Ascending aorta (tissue), 2 donors: ENCODE results near the gene NFE2L2. TPM values are rescaled to one million over a fixed set of nuclear protein-coding genes. Genes with fewer than 3 reads are reported as not detected.

ENCODE experiments used
- DNase-seq, 2 donors: peaks; one replicate each; pipeline ENCODE4 v3.0.0-alpha.2; 2019; ENCODE audit warnings: low spot score in 2 of 2
- H3K27ac ChIP-seq, 2 donors: fragments of 200-600 bp; sonication (generic); one replicate each; pipeline ENCODE4 v1.5.1; 2016 to 2017; ENCODE audit warnings: mild to moderate bottlenecking in 1 of 2
- H3K27me3 ChIP-seq: fragments of 200-600 bp; sonication (generic); one replicate; pipeline ENCODE4 v1.5.1; 2017
- H3K36me3 ChIP-seq, 2 donors: fragments of 200-600 bp; sonication (generic); one replicate each; pipeline ENCODE4 v1.5.1; 2016
- H3K4me1 ChIP-seq, 2 donors: fragments of 200-600 bp; sonication (generic); one replicate each; pipeline ENCODE4 v1.5.1; 2016 to 2017; ENCODE audit warnings: mild to moderate bottlenecking in 1 of 2
- H3K4me3 ChIP-seq, 2 donors: fragments of 200-600 bp; sonication (generic); one replicate each; pipeline ENCODE4 v1.5.1; 2016 to 2017; ENCODE audit warnings: mild to moderate bottlenecking in 1 of 2
- H3K9me3 ChIP-seq, 2 donors: fragments of 200-600 bp; sonication (generic); one replicate each; pipeline ENCODE4 v1.5.1; 2016
- CTCF ChIP-seq, 3 experiments: fragments of 200-600 bp in 2 of 3; fragments of 450-650 bp in 1 of 3; sonication (generic) in 2 of 3; IDR thresholded peaks; one replicate each; pipeline ENCODE4 v1.5.1; 2016 to 2019; ENCODE audit warnings: antibody characterized with exemption in 3 of 3, mild to moderate bottlenecking in 1 of 3, moderate library complexity in 1 of 3
- intact Hi-C: fragments of 100-400 bp; cut with DNase I; formaldehyde crosslinking; loops from one replicate; pipeline ENCODE4 v1.15.1; 2023
- total RNA-seq: library from RNA; depleted of rRNA; stranded (reverse); fragments of >200 nt; gene quantifications from one replicate; pipeline ENCODE4 v1.1.0, GENCODE V29; 2016

NFE2L2 gene
- total RNA-seq, 1 donor from 2014 or later: 99.3 TPM

GRCh38 chr2:177306550-177306949, 42.0 kb upstream of the NFE2L2 start:
- H3K36me3 ChIP-seq: no peaks in the 10 kb centered on the region
- no peaks in the 10 kb centered on the region for H3K27me3 ChIP-seq
- no peak overlapping the region for H3K4me3 ChIP-seq
- no peak overlapping the region for H3K27ac ChIP-seq
- intact Hi-C loops: no loop called here
- DNase-seq: no peak
- no peaks in the 10 kb centered on the region for H3K4me1 ChIP-seq
- H3K9me3 ChIP-seq: no peaks in the 10 kb centered on the region
- TF ChIP-seq CTCF (IDR thresholded peaks at IDR 0.05): no peak

- H3K27me3 ChIP-seq: no peaks in the 10 kb centered on the region
- H3K9me3 ChIP-seq: no peaks in the 10 kb centered on the region
- DNase-seq: no peak
- no peak for TF ChIP-seq CTCF (IDR thresholded peaks at IDR 0.05)
- H3K27ac ChIP-seq: no peak overlapping the region
- H3K4me3 ChIP-seq: no peak overlapping the region
- no peaks in the 10 kb centered on the region for H3K4me1 ChIP-seq
- intact Hi-C loops: no loop called here
- no peaks in the 10 kb centered on the region for H3K36me3 ChIP-seq
Observed at GRCh38 chr2:177303939-177304338, 39.4 kb upstream of the NFE2L2 start.

- H3K9me3 ChIP-seq: no peaks in the 10 kb centered on the region
- no peak for DNase-seq
- intact Hi-C loops: no loop called here
- H3K27me3 ChIP-seq: no peaks in the 10 kb centered on the region
- no peak overlapping the region for H3K4me3 ChIP-seq
- no peaks in the 10 kb centered on the region for H3K4me1 ChIP-seq
- no peaks in the 10 kb centered on the region for H3K36me3 ChIP-seq
- TF ChIP-seq CTCF (IDR thresholded peaks at IDR 0.05): no peak
- no peak overlapping the region for H3K27ac ChIP-seq
Observed at GRCh38 chr2:177302552-177302951, 38.0 kb upstream of the NFE2L2 start.

DNA sequence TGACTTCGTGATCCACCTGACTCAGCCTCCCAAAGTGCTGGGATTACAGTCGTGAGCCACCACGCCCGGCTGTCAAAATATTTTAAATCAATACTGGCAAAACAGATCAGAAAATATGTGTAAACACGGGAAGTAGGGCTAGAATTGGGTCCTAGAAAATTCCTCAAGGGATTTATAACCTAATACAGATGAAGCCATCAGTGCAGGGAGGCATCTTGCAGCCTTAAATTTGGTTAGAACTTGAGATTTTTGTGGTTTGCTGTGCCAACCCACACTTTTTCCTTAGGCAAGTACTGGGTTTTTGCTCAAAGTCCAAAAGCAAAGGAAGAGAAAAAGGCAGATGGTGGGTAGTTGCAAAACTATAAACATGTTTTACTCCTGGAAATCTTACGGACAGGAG, 33.7 kb upstream of the NFE2L2 start:
- H3K27me3 ChIP-seq: no peaks in the 10 kb centered on the region
- no peaks in the 10 kb centered on the region for H3K9me3 ChIP-seq
- no peak overlapping the region for H3K4me3 ChIP-seq
- H3K4me1 ChIP-seq: peaks cover 0 to 7% of the 10 kb centered on the region in 2 donors
- no peak overlapping the region for H3K27ac ChIP-seq
- intact Hi-C loops: no loop called here
- DNase-seq: no peak
- no peak for TF ChIP-seq CTCF (IDR thresholded peaks at IDR 0.05)
- H3K36me3 ChIP-seq: no peaks in the 10 kb centered on the region

- H3K27ac ChIP-seq: peak overlapping the region; percentile 66 to 74
- intact Hi-C loops: no loop called here
- peak overlapping the region; percentile 11 to 37 for H3K4me3 ChIP-seq
- H3K9me3 ChIP-seq: no peaks in the 10 kb centered on the region
- no peaks in the 10 kb centered on the region for H3K27me3 ChIP-seq
- DNase-seq: no peak
- no peaks in the 10 kb centered on the region for H3K36me3 ChIP-seq
- H3K4me1 ChIP-seq: peaks cover 0 to 7% of the 10 kb centered on the region in 2 donors
- TF ChIP-seq CTCF (IDR thresholded peaks at IDR 0.05): peak; percentile 3 to 51 (median 26)
Observed at GRCh38 chr2:177296040-177296439, 31.5 kb upstream of the NFE2L2 start.

- Histone ChIP-seq H3K4me3 (peak overlapping the region; percentile 11 to 37), H3K27me3 (no peaks in the 10 kb centered on the region), H3K4me1 (peaks cover 0 to 7% of the 10 kb centered on the region in 2 donors), H3K27ac (peak overlapping the region; percentile 66 to 74), H3K36me3 (no peaks in the 10 kb centered on the region), H3K9me3 (no peaks in the 10 kb centered on the region)
- no peak for TF ChIP-seq CTCF (IDR thresholded peaks at IDR 0.05)
- intact Hi-C loops: loop anchor here (1.0 kb wide), 2 partner anchors 30 to 130 kb away; no protein-coding TSS in a partner anchor
- DNase-seq: no peak
Observed at GRCh38 chr2:177295484-177295883, 31.0 kb upstream of the NFE2L2 start.
